HFFc6 (cell line): Measurements from ENCODE around the gene RTEL1. TPM values are rescaled to one million over a fixed set of nuclear protein-coding genes. Genes with fewer than 3 reads are reported as not detected.
A peak's percentile ranks its signal among the peaks of the same experiment; 100 is the strongest.

Source experiments
- DNase-seq: peaks from one replicate; pipeline ENCODE4 v3.0.0-alpha.2; 2018
- H3K27ac Mint-ChIP-seq: 2 replicates; pipeline ENCODE4 v1.8.0; 2020; ENCODE audit warnings: mild to moderate bottlenecking, mixed read lengths
- H3K27me3 Mint-ChIP-seq: 2 replicates; pipeline ENCODE4 v1.8.0; 2021; ENCODE audit warnings: mild to moderate bottlenecking, moderate library complexity, mixed read lengths; ENCODE audit not compliant: insufficient read depth
- H3K36me3 Mint-ChIP-seq: 2 replicates; pipeline ENCODE4 v1.8.0; 2021; ENCODE audit warnings: low read depth, mixed read lengths
- H3K4me1 Mint-ChIP-seq: 2 replicates; pipeline ENCODE4 v1.8.0; 2020; ENCODE audit warnings: low read depth, mixed read lengths
- H3K4me3 Mint-ChIP-seq: 2 replicates; pipeline ENCODE4 v1.8.0; 2020; ENCODE audit warnings: mild to moderate bottlenecking, moderate library complexity, mixed read lengths
- H3K9me3 Mint-ChIP-seq: 2 replicates; pipeline ENCODE4 v1.8.0; 2020; ENCODE audit warnings: mild to moderate bottlenecking, mixed read lengths
- total RNA-seq, 6 experiments: library from RNA; stranded (reverse); fragmentation: NEBNext Ultra II Directional; extraction: Animal tissue kit (Norgen Biotek cat#: 25700); gene quantifications; 2 replicates in 1 of 6; 3 replicates in 5 of 6; pipeline ENCODE4 v1.2.3, GENCODE V29; 2021
- TF ChIP-seq, protein P1 (sequence below): fragments of 200-600 bp; sonication (generic); IDR thresholded peaks from 2 replicates; pipeline ENCODE4 v1.5.0; 2021; ENCODE audit warnings: antibody characterized with exemption, mild to moderate bottlenecking

RTEL1 gene
- total RNA-seq, 6 experiments from 2014 or later, result 19.0 to 26.8 (median 22.7) TPM

- no peak for DNase-seq
- no peaks in the 10 kb centered on the region; the same call in 1 of the 2 replicates for H3K36me3 Mint-ChIP-seq
- no peak overlapping the region for H3K4me3 Mint-ChIP-seq
- peaks cover 41% of the 10 kb centered on the region for H3K27me3 Mint-ChIP-seq
- H3K4me1 Mint-ChIP-seq, result peaks cover 4% of the 10 kb centered on the region; the same call in 1 of the 2 replicates
- H3K27ac Mint-ChIP-seq, result peak overlapping the region; percentile 53
- no peaks in the 10 kb centered on the region for H3K9me3 Mint-ChIP-seq
- TF ChIP-seq, protein P1, sequence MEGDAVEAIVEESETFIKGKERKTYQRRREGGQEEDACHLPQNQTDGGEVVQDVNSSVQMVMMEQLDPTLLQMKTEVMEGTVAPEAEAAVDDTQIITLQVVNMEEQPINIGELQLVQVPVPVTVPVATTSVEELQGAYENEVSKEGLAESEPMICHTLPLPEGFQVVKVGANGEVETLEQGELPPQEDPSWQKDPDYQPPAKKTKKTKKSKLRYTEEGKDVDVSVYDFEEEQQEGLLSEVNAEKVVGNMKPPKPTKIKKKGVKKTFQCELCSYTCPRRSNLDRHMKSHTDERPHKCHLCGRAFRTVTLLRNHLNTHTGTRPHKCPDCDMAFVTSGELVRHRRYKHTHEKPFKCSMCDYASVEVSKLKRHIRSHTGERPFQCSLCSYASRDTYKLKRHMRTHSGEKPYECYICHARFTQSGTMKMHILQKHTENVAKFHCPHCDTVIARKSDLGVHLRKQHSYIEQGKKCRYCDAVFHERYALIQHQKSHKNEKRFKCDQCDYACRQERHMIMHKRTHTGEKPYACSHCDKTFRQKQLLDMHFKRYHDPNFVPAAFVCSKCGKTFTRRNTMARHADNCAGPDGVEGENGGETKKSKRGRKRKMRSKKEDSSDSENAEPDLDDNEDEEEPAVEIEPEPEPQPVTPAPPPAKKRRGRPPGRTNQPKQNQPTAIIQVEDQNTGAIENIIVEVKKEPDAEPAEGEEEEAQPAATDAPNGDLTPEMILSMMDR, result no peak
Measured at GRCh38 chr20:63693733-63694583, 35.8 kb downstream of the RTEL1 start.

GRCh38 chr20:63694584-63695423, 36.7 kb downstream of the RTEL1 start:
- Mint-ChIP-seq H3K36me3 (no peaks in the 10 kb centered on the region; the same call in 1 of the 2 replicates), H3K4me3 (no peak overlapping the region), H3K27me3 (peaks cover 46% of the 10 kb centered on the region), H3K27ac (no peak overlapping the region), H3K4me1 (peaks cover 10% of the 10 kb centered on the region; the same call in 1 of the 2 replicates), H3K9me3 (no peaks in the 10 kb centered on the region)
- TF ChIP-seq, protein P1, result no peak
- DNase-seq, result no peak

DNA sequence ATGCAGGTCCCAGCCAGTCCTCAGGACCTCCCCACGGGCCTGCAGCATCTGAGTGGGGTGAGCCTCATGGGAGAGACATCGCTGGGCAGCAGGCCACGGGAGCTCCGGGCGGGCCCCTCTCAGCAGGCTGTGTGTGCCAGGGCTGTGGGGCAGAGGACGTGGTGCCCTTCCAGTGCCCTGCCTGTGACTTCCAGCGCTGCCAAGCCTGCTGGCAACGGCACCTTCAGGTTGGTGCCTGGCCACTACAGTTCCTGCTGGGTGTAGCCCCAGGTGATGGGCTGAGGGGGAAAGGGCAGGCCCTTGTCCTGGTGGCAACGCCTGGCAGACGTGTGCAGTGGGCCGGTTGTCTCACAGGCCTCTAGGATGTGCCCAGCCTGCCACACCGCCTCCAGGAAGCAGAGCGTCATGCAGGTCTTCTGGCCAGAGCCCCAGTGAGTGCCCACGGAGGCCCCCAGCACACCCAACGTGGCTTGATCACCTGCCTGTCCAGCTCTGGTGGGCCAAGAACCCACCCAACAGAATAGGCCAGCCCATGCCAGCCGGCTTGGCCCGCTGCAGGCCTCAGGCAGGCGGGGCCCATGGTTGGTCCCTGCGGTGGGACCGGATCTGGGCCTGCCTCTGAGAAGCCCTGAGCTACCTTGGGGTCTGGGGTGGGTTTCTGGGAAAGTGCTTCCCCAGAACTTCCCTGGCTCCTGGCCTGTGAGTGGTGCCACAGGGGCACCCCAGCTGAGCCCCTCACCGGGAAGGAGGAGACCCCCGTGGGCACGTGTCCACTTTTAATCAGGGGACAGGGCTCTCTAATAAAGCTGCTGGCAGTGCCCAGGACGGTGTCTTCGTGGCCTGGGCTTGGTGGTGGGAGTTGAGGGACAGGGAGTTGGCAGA, 37.6 kb downstream of the RTEL1 start:
- no peak overlapping the region for H3K4me3 Mint-ChIP-seq
- no peaks in the 10 kb centered on the region for H3K9me3 Mint-ChIP-seq
- no peak for DNase-seq
- H3K36me3 Mint-ChIP-seq, result no peaks in the 10 kb centered on the region; the same call in 1 of the 2 replicates
- H3K27ac Mint-ChIP-seq, result peak overlapping the region; percentile 33; the same call in 1 of the 2 replicates
- TF ChIP-seq, protein P1, result no peak
- peaks cover 10% of the 10 kb centered on the region; the same call in 1 of the 2 replicates for H3K4me1 Mint-ChIP-seq
- H3K27me3 Mint-ChIP-seq, result peaks cover 48% of the 10 kb centered on the region

GRCh38 chr20:63696306-63696627, 38.2 kb downstream of the RTEL1 start:
- H3K9me3 Mint-ChIP-seq, result no peaks in the 10 kb centered on the region
- no peaks in the 10 kb centered on the region; the same call in 1 of the 2 replicates for H3K36me3 Mint-ChIP-seq
- H3K27me3 Mint-ChIP-seq, result peaks cover 48% of the 10 kb centered on the region
- peaks cover 10% of the 10 kb centered on the region; the same call in 1 of the 2 replicates for H3K4me1 Mint-ChIP-seq
- H3K27ac Mint-ChIP-seq, result peak overlapping the region; percentile 33; the same call in 1 of the 2 replicates
- DNase-seq, result no peak
- H3K4me3 Mint-ChIP-seq, result no peak overlapping the region
- TF ChIP-seq, protein P1, result no peak
